Neural progenitor cell (in vitro differentiated cells): ENCODE data around the gene ZNF280D.
"Not testable (repeated sequence)": the region's sequence is repeated elsewhere in the genome, so short reads cannot be mapped to it uniquely, and the experiment has no call there.

Experiments
- EZH2phosphoT487 ChIP-seq: fragments of 200-600 bp; sonication (generic); IDR thresholded peaks from 2 replicates; pipeline ENCODE4 v1.6.1; 2017; ENCODE audit warnings: antibody characterized with exemption
- TF ChIP-seq, protein P1 (sequence below): fragments of 200-600 bp; sonication (generic); IDR thresholded peaks from 2 replicates; pipeline ENCODE4 v1.5.1; 2017; ENCODE audit warnings: antibody characterized with exemption, mild to moderate bottlenecking

- TF ChIP-seq, protein P1, sequence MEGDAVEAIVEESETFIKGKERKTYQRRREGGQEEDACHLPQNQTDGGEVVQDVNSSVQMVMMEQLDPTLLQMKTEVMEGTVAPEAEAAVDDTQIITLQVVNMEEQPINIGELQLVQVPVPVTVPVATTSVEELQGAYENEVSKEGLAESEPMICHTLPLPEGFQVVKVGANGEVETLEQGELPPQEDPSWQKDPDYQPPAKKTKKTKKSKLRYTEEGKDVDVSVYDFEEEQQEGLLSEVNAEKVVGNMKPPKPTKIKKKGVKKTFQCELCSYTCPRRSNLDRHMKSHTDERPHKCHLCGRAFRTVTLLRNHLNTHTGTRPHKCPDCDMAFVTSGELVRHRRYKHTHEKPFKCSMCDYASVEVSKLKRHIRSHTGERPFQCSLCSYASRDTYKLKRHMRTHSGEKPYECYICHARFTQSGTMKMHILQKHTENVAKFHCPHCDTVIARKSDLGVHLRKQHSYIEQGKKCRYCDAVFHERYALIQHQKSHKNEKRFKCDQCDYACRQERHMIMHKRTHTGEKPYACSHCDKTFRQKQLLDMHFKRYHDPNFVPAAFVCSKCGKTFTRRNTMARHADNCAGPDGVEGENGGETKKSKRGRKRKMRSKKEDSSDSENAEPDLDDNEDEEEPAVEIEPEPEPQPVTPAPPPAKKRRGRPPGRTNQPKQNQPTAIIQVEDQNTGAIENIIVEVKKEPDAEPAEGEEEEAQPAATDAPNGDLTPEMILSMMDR = not testable (repeated sequence)
- TF ChIP-seq EZH2phosphoT487 = not testable (repeated sequence)
Observed at GRCh38 chr15:56709502-56709901, 23.8 kb downstream of the ZNF280D start.
